Liver (tissue), 3 donors: ENCODE data around the gene MDN1.

Experiments used
- CTCF ChIP-seq: fragments of 150-350 bp; IDR thresholded peaks from 2 replicates; pipeline ENCODE4 v1.5.1; 2017; ENCODE audit warnings: improper control_type of control experiment, low read depth, low read length; ENCODE audit not compliant: missing input control
- EGR1 ChIP-seq, 2 donors: IDR thresholded peaks; 2 replicates each; pipeline ENCODE4 v1.6.1; 2016 to 2018; ENCODE audit warnings: antibody characterized with exemption in 2 of 2, low read depth in 2 of 2
- REST ChIP-seq: IDR thresholded peaks from 2 replicates; pipeline ENCODE4 v1.6.1; 2016; ENCODE audit warnings: antibody characterized with exemption, mild to moderate bottlenecking
- RXRA ChIP-seq, 2 donors: IDR thresholded peaks; 2 replicates each; pipeline ENCODE4 v1.6.1; 2017 to 2018; ENCODE audit warnings: antibody characterized with exemption in 2 of 2, mild to moderate bottlenecking in 1 of 2
- TAF1 ChIP-seq: conservative IDR thresholded peaks from 2 replicates; pipeline ENCODE4 v1.6.1; 2016; ENCODE audit warnings: antibody characterized with exemption, mild to moderate bottlenecking
- donor health status: healthy.
- donor health status: healthy.

- TF ChIP-seq CTCF (no peak), TAF1 (no peak), EGR1 (IDR thresholded peaks at IDR 0.05; ENCODE audit: low read depth in 2 of 2) (no peak), RXRA (IDR thresholded peaks at IDR 0.05) (no peak), REST (no peak)
Measured at GRCh38 chr6:89859744-89860143, 40.1 kb upstream of the MDN1 start.
